Astrocyte (in vitro differentiated cells and primary cell): ENCODE data around the gene SNIP1. TPM values are rescaled to one million over a fixed set of nuclear protein-coding genes. Genes with fewer than 3 reads are reported as not detected.
"Not testable (repeated sequence)": the region's sequence is repeated elsewhere in the genome, so short reads cannot be mapped to it uniquely, and the experiment has no call there.

Experiments
- DNase-seq: peaks from one replicate; pipeline ENCODE4 v3.0.0-alpha.2; 2010; ENCODE audit warnings: low read depth
- FAIRE-seq: peaks from 2 replicates; lab custom pipeline; 2011; peaks lifted over from hg19 to GRCh38; lab: Jason Lieb, UNC
- H2AFZ ChIP-seq: 2 replicates; pipeline ENCODE4 v1.6.0; 2012; ENCODE audit warnings: low read depth, low read length, inconsistent platforms
- H3K27ac ChIP-seq: 2 replicates; pipeline ENCODE4 v1.5.1; 2011; ENCODE audit warnings: low read depth, low read length, inconsistent platforms
- H3K27me3 ChIP-seq: 2 replicates; pipeline ENCODE4 v1.6.0; 2011; ENCODE audit warnings: low read length, inconsistent platforms; ENCODE audit not compliant: insufficient read depth
- H3K36me3 ChIP-seq: 2 replicates; pipeline ENCODE4 v1.5.1; 2011; ENCODE audit warnings: low read length, inconsistent platforms; ENCODE audit not compliant: insufficient read depth
- H3K4me1 ChIP-seq: 2 replicates; pipeline ENCODE4 v1.5.1; 2011; ENCODE audit warnings: low read length, inconsistent platforms; ENCODE audit not compliant: insufficient read depth
- H3K4me2 ChIP-seq: 2 replicates; pipeline ENCODE4 v1.6.0; 2012; ENCODE audit warnings: low read length, inconsistent platforms
- H3K4me3 ChIP-seq: 2 replicates; pipeline ENCODE4 v1.5.1; 2011; ENCODE audit warnings: low read depth, mild to moderate bottlenecking, low read length, inconsistent platforms; ENCODE audit not compliant: insufficient read depth
- H3K79me2 ChIP-seq: 2 replicates; pipeline ENCODE4 v1.6.0; 2012; ENCODE audit warnings: mild to moderate bottlenecking, low read length, inconsistent platforms; ENCODE audit not compliant: insufficient read depth
- H3K9ac ChIP-seq: 2 replicates; pipeline ENCODE4 v1.6.0; 2012; ENCODE audit warnings: mild to moderate bottlenecking, low read length, inconsistent platforms
- H3K9me3 ChIP-seq: 2 replicates; pipeline ENCODE4 v1.5.1; 2012; ENCODE audit warnings: low read depth, mild to moderate bottlenecking, low read length, inconsistent platforms; ENCODE audit not compliant: insufficient read depth
- H4K20me1 ChIP-seq: 2 replicates; pipeline ENCODE4 v1.6.0; 2012; ENCODE audit warnings: low read length, inconsistent platforms; ENCODE audit not compliant: insufficient read depth
- H3K27ac Mint-ChIP-seq: one replicate; pipeline ENCODE4 v1.8.0; 2021; ENCODE audit warnings: mild to moderate bottlenecking, mixed read lengths; ENCODE audit not compliant: unreplicated experiment
- H3K27me3 Mint-ChIP-seq: one replicate; pipeline ENCODE4 v1.8.0; 2021; ENCODE audit warnings: low read depth, mixed read lengths; ENCODE audit not compliant: unreplicated experiment
- H3K36me3 Mint-ChIP-seq: one replicate; pipeline ENCODE4 v1.8.0; 2021; ENCODE audit warnings: low read depth, mixed read lengths; ENCODE audit not compliant: unreplicated experiment
- H3K4me1 Mint-ChIP-seq: one replicate; pipeline ENCODE4 v1.8.0; 2021; ENCODE audit warnings: low read depth, mixed read lengths; ENCODE audit not compliant: unreplicated experiment
- H3K4me3 Mint-ChIP-seq: one replicate; pipeline ENCODE4 v1.8.0; 2021; ENCODE audit warnings: mild to moderate bottlenecking, moderate library complexity, mixed read lengths; ENCODE audit not compliant: unreplicated experiment
- H3K9me3 Mint-ChIP-seq: one replicate; pipeline ENCODE4 v1.8.0; 2021; ENCODE audit warnings: mild to moderate bottlenecking, mixed read lengths; ENCODE audit not compliant: unreplicated experiment
- EZH2 ChIP-seq: IDR thresholded peaks from 2 replicates; pipeline ENCODE4 v1.6.1; 2012; ENCODE audit warnings: mild to moderate bottlenecking, low read length, inconsistent platforms; ENCODE audit not compliant: insufficient read depth
- total RNA-seq: library from RNA; stranded (reverse); gene quantifications from 2 replicates; pipeline ENCODE4 v1.2.1, GENCODE V29; 2021
- TF ChIP-seq, protein P1 (sequence below): IDR thresholded peaks from 2 replicates; pipeline ENCODE4 v1.5.1; 2011; ENCODE audit warnings: low read depth, mild to moderate bottlenecking, inconsistent platforms, low read length, moderate library complexity; ENCODE audit not compliant: insufficient read depth

The SNIP1 gene
- total RNA-seq, 1 donor from 2014 or later, result 17.4 TPM

- Histone ChIP-seq H4K20me1 (peaks cover 7% of the 10 kb centered on the region), H3K4me2 (no peak overlapping the region), H2AFZ (no peak overlapping the region), H3K36me3 (peaks cover 26% of the 10 kb centered on the region), H3K79me2 (peaks cover 29% of the 10 kb centered on the region), H3K4me3 (no peak overlapping the region), H3K27me3 (no peaks in the 10 kb centered on the region), H3K9ac (no peak overlapping the region), H3K27ac (no peak overlapping the region), H3K9me3 (no peaks in the 10 kb centered on the region), H3K4me1 (no peaks in the 10 kb centered on the region)
- DNase-seq, result no peak
- H3K27ac Mint-ChIP-seq, result no peak overlapping the region
- no peaks in the 10 kb centered on the region for H3K27me3 Mint-ChIP-seq
- H3K4me3 Mint-ChIP-seq, result no peak overlapping the region
- TF ChIP-seq, protein P1, sequence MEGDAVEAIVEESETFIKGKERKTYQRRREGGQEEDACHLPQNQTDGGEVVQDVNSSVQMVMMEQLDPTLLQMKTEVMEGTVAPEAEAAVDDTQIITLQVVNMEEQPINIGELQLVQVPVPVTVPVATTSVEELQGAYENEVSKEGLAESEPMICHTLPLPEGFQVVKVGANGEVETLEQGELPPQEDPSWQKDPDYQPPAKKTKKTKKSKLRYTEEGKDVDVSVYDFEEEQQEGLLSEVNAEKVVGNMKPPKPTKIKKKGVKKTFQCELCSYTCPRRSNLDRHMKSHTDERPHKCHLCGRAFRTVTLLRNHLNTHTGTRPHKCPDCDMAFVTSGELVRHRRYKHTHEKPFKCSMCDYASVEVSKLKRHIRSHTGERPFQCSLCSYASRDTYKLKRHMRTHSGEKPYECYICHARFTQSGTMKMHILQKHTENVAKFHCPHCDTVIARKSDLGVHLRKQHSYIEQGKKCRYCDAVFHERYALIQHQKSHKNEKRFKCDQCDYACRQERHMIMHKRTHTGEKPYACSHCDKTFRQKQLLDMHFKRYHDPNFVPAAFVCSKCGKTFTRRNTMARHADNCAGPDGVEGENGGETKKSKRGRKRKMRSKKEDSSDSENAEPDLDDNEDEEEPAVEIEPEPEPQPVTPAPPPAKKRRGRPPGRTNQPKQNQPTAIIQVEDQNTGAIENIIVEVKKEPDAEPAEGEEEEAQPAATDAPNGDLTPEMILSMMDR, result no peak
- no peak for TF ChIP-seq EZH2
- no peaks in the 10 kb centered on the region for H3K9me3 Mint-ChIP-seq
- peaks cover 16% of the 10 kb centered on the region for H3K36me3 Mint-ChIP-seq
- H3K4me1 Mint-ChIP-seq, result peaks cover 4% of the 10 kb centered on the region
- no peak for FAIRE-seq
Observed at GRCh38 chr1:37544530-37544929, 9.6 kb downstream of the SNIP1 start.

- Histone ChIP-seq H3K27me3 (no peaks in the 10 kb centered on the region), H3K4me3 (no peak overlapping the region), H3K4me1 (peaks cover 8% of the 10 kb centered on the region), H3K9me3 (no peaks in the 10 kb centered on the region), H3K36me3 (peaks cover 49% of the 10 kb centered on the region), H3K79me2 (peaks cover 20% of the 10 kb centered on the region), H2AFZ (no peak overlapping the region), H3K9ac (no peak overlapping the region), H3K27ac (no peak overlapping the region), H4K20me1 (peaks cover 19% of the 10 kb centered on the region), H3K4me2 (no peak overlapping the region)
- FAIRE-seq, result no peak
- no peak overlapping the region for H3K4me3 Mint-ChIP-seq
- H3K9me3 Mint-ChIP-seq, result no peaks in the 10 kb centered on the region
- peaks cover 22% of the 10 kb centered on the region for H3K36me3 Mint-ChIP-seq
- no peak overlapping the region for H3K27ac Mint-ChIP-seq
- no peaks in the 10 kb centered on the region for H3K27me3 Mint-ChIP-seq
- no peaks in the 10 kb centered on the region for H3K4me1 Mint-ChIP-seq
- TF ChIP-seq, protein P1, result no peak
- no peak for TF ChIP-seq EZH2
- no peak for DNase-seq
Observed at GRCh38 chr1:37540036-37540785, 13.9 kb downstream of the SNIP1 start.

DNA sequence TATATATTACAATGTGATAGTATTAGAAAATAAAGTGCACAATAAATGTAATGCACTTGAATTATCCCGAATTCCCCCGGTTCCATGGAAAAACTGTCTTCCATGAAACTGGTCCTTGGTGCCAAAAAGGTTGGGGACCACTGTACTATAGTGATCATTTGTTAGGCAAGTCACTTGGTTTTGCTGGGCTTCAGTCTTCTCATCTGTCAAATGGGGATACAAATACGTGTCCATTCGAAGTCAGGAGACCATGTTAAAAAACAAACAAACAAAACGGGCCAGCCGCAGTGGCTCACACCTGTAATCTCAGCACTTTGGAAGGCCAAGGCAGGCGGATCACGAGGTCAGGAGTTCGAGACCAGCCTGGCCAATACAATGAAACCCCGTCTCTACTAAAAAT lies 14.9 kb downstream of the SNIP1 start:
- H3K9me3 ChIP-seq, H2AFZ ChIP-seq, DNase-seq, H3K9me3 Mint-ChIP-seq, H3K27ac ChIP-seq, FAIRE-seq, H3K4me1 Mint-ChIP-seq, H3K27me3 Mint-ChIP-seq, H3K9ac ChIP-seq, H3K27me3 ChIP-seq, H3K4me3 ChIP-seq, H3K4me3 Mint-ChIP-seq, H3K4me2 ChIP-seq, H3K27ac Mint-ChIP-seq: not testable (repeated sequence)
- H3K36me3 ChIP-seq, result peaks cover 47% of the 10 kb centered on the region
- H3K79me2 ChIP-seq, result peaks cover 14% of the 10 kb centered on the region
- peaks cover 20% of the 10 kb centered on the region for H4K20me1 ChIP-seq
- peaks cover 15% of the 10 kb centered on the region for H3K36me3 Mint-ChIP-seq
- peaks cover 12% of the 10 kb centered on the region for H3K4me1 ChIP-seq
